K562 (cell line): Measurements from ENCODE around the gene VPS37B. TPM values are rescaled to one million over a fixed set of nuclear protein-coding genes. Genes with fewer than 3 reads are reported as not detected.
A peak's percentile ranks its signal among the peaks of the same experiment; 100 is the strongest.

Experiments used
- ATAC-seq: fragments of 200-7000 bp; cut with Tn5 transposase; 3 replicates; pipeline ENCODE4 v1.9.1; 2020; ENCODE audit warnings: moderate library complexity
- BruUV-seq: library from RNA; stranded (reverse); fragments of 400-500 nt; replicated peaks from 2 replicates; lab custom pipeline; 2021; lab: Mats Ljungman, UMichigan
- CTCF ChIA-PET: fragments of 300-600 bp; formaldehyde crosslinking; extraction: SDS; loops from one replicate; lab custom pipeline; 2021; ENCODE audit warnings: low intra/inter-chr PET ratio; lab: Yijun Ruan, JAX
- POLR2A ChIA-PET: fragments of 300-600, 350-650 bp; sonication (Branson Sonifier 250); formaldehyde crosslinking; extraction: SDS; loops from one replicate; lab custom pipeline; 2021; ENCODE audit warnings: antibody characterized with exemption, inconsistent platforms; lab: Yijun Ruan, JAX
- DNase-seq, 4 experiments: peaks; one replicate each; pipeline versions ENCODE4 v3.0.0 to v3.0.0-alpha.2; 2011 to 2018; ENCODE audit warnings: low spot score in 3 of 4, mixed read lengths in 3 of 4; ENCODE audit errors: extremely low read depth in 1 of 4
- FAIRE-seq: peaks from 2 replicates; lab custom pipeline; 2011; peaks lifted over from hg19 to GRCh38; lab: Jason Lieb, UNC
- H2AFZ ChIP-seq: 2 replicates; pipeline ENCODE4 v1.6.0; 2011; ENCODE audit warnings: low read depth, low read length, control low read depth, inconsistent platforms
- H3K27ac ChIP-seq: fragments of 200-600 bp; 3 replicates; pipeline ENCODE4 v1.8.0; 2011; ENCODE audit warnings: low read depth, mild to moderate bottlenecking, control low read depth, inconsistent platforms, low read length, moderate library complexity, mixed read lengths; ENCODE audit errors: extremely low read depth
- H3K27me3 ChIP-seq, 2 experiments: fragments of 300-600 bp in 1 of 2; 2 replicates in 1 of 2; 3 replicates in 1 of 2; pipeline versions ENCODE4 v1.6.0 to v1.8.0; 2011; ENCODE audit warnings: inconsistent platforms in 2 of 2, low read length in 2 of 2, mild to moderate bottlenecking in 1 of 2, mixed read lengths in 1 of 2, moderate library complexity in 1 of 2; ENCODE audit not compliant: control insufficient read depth in 2 of 2, insufficient read depth in 2 of 2
- H3K36me3 ChIP-seq: fragments of 300-600 bp; 3 replicates; pipeline ENCODE4 v1.8.0; 2011; ENCODE audit warnings: mild to moderate bottlenecking, low read length, inconsistent platforms; ENCODE audit not compliant: control insufficient read depth, insufficient read depth
- H3K4me1 ChIP-seq, 2 experiments: fragments of 200-600 bp in 1 of 2; replicated peaks in 1 of 2; 2 replicates in 1 of 2; 3 replicates in 1 of 2; pipeline versions ENCODE4 v1.5.1 to v1.8.0; 2011; ENCODE audit warnings: inconsistent platforms in 2 of 2, low read length in 2 of 2, mild to moderate bottlenecking in 1 of 2, mixed read lengths in 1 of 2, moderate library complexity in 1 of 2; ENCODE audit not compliant: control insufficient read depth in 2 of 2, insufficient read depth in 2 of 2
- H3K4me2 ChIP-seq: 2 replicates; pipeline ENCODE4 v1.6.1; 2011; ENCODE audit warnings: low read length, control low read depth, inconsistent platforms, mixed read lengths; ENCODE audit not compliant: insufficient read depth
- H3K4me3 ChIP-seq: fragments of 200-600 bp; sonication (generic), shearing (Covaris generic); 2 replicates; pipeline ENCODE4 v1.5.1; 2016; ENCODE audit warnings: control low read depth, inconsistent platforms
- H3K79me2 ChIP-seq: fragments of 200-600 bp; 3 replicates; pipeline ENCODE4 v1.8.0; 2011; ENCODE audit warnings: low read length, inconsistent platforms; ENCODE audit not compliant: control insufficient read depth, insufficient read depth
- H3K9ac ChIP-seq, 2 experiments: 2 replicates each; pipeline versions ENCODE4 v1.6.0 to v1.6.1; 2011; ENCODE audit warnings: low read depth in 2 of 2, low read length in 2 of 2, control low read depth in 1 of 2, inconsistent platforms in 1 of 2, mild to moderate bottlenecking in 1 of 2, mixed read lengths in 1 of 2; ENCODE audit not compliant: insufficient read depth in 1 of 2
- H3K9me1 ChIP-seq: one replicate; pipeline ENCODE4 v1.6.0; 2011; ENCODE audit warnings: inconsistent platforms, mild to moderate bottlenecking, low read length, moderate library complexity; ENCODE audit not compliant: control insufficient read depth, insufficient read depth
- H3K9me3 ChIP-seq: replicated peaks from 2 replicates; pipeline ENCODE4 v1.5.1; 2011; ENCODE audit warnings: low read depth, low read length, inconsistent platforms; ENCODE audit not compliant: control insufficient read depth, insufficient read depth
- H4K20me1 ChIP-seq: replicated peaks from 2 replicates; pipeline ENCODE4 v1.6.1; 2011; ENCODE audit warnings: low read length, inconsistent platforms, mixed read lengths; ENCODE audit not compliant: control insufficient read depth, insufficient read depth
- ARID3B ChIP-seq: fragments of 250-450 bp; sonication (Bioruptor Pico); IDR thresholded peaks from 2 replicates; pipeline ENCODE4 v1.4.0; 2020; ENCODE audit warnings: borderline replicate concordance
- BCL6 ChIP-seq: fragments of 250-450 bp; sonication (Bioruptor Pico); IDR thresholded peaks from 2 replicates; pipeline ENCODE4 v1.4.0; 2020
- CREB3 ChIP-seq: fragments of 450-650 bp; conservative IDR thresholded peaks from 2 replicates; pipeline ENCODE4 v1.6.1; 2016; ENCODE audit warnings: missing genetic modification characterization, low read depth, mild to moderate bottlenecking, missing compliant biosample characterization, moderate library complexity
- ESRRB ChIP-seq: fragments of 250-450 bp; sonication (Bioruptor Pico); IDR thresholded peaks from 2 replicates; pipeline ENCODE4 v1.5.0; 2020; ENCODE audit warnings: mild to moderate bottlenecking, moderate library complexity, borderline replicate concordance
- HMGN3 ChIP-seq: IDR thresholded peaks from 2 replicates; pipeline ENCODE4 v1.6.1; 2011; ENCODE audit warnings: borderline replicate concordance, low read depth, mild to moderate bottlenecking, mixed read lengths, low read length; ENCODE audit not compliant: insufficient read length; ENCODE audit errors: extremely low read depth
- HNRNPK ChIP-seq: fragments of 200-400 bp; formaldehyde crosslinking; IDR thresholded peaks from one replicate; pipeline ENCODE4 v1.6.1; 2018; ENCODE audit warnings: mild to moderate bottlenecking, low read depth, low read length; ENCODE audit not compliant: poor library complexity, severe bottlenecking
- MNT ChIP-seq, 2 experiments: fragments of 450-650 bp; conservative IDR thresholded peaks; 2 replicates each; pipeline ENCODE4 v1.6.1; 2017; ENCODE audit warnings: mild to moderate bottlenecking in 2 of 2, moderate library complexity in 2 of 2
- NR2C2 ChIP-seq, 2 experiments: fragments of 200-800 bp in 1 of 2; sonication (Bioruptor generic) in 1 of 2; sonication (generic) in 1 of 2; formaldehyde crosslinking in 1 of 2; IDR thresholded peaks; 2 replicates each; pipeline versions ENCODE4 v1.6.1 to v1.8.0; 2016 to 2022; ENCODE audit warnings: mild to moderate bottlenecking in 1 of 2, missing compliant biosample characterization in 1 of 2, missing genetic modification characterization in 1 of 2, missing genetic modification reagents in 1 of 2
- PKNOX1 ChIP-seq: fragments of 450-650 bp; IDR thresholded peaks from 2 replicates; pipeline ENCODE4 v1.6.1; 2016
- SMAD1 ChIP-seq: fragments of 150-350 bp; IDR thresholded peaks from 2 replicates; pipeline ENCODE4 v1.6.1; 2014; ENCODE audit warnings: low read length, low read depth; ENCODE audit not compliant: partially characterized antibody
- SNIP1 ChIP-seq: fragments of 450-650 bp; IDR thresholded peaks from 2 replicates; pipeline ENCODE4 v1.7.1; 2017; ENCODE audit warnings: low read depth, mild to moderate bottlenecking
- TOE1 ChIP-seq, 2 experiments: fragments of 450-650 bp in 1 of 2; sonication (generic) in 1 of 2; formaldehyde crosslinking in 1 of 2; IDR thresholded peaks; 2 replicates each; pipeline versions ENCODE4 v1.7.1 to v1.8.0; 2016 to 2022; ENCODE audit warnings: borderline replicate concordance in 2 of 2, mild to moderate bottlenecking in 2 of 2, antibody characterized with exemption in 1 of 2, inconsistent platforms in 1 of 2, low read depth in 1 of 2, missing genetic modification reagents in 1 of 2, moderate library complexity in 1 of 2
- ZNF695 ChIP-seq: fragments of 450-650 bp; formaldehyde crosslinking; IDR thresholded peaks from 2 replicates; pipeline ENCODE4 v1.4.0; 2020; ENCODE audit warnings: mild to moderate bottlenecking, moderate library complexity
- ZNF764 ChIP-seq: fragments of 250-450 bp; sonication (Bioruptor Pico); IDR thresholded peaks from 2 replicates; pipeline ENCODE4 v1.4.0; 2020; ENCODE audit warnings: low read depth, mild to moderate bottlenecking, moderate library complexity
- WGBS: fragments of 100-300 bp; shearing (Covaris generic); methylation state at CpG from one replicate; pipeline ENCODE4 v1.1.6; 2016; ENCODE audit warnings: low coverage, mixed read lengths; ENCODE audit not compliant: insufficient coverage; ENCODE audit errors: missing lambda C conversion rate; 5-methylcytosine and 5-hydroxymethylcytosine counted together
- in situ Hi-C: fragments of 300-500 bp; cut with MboI; formaldehyde crosslinking; loops from 4 replicates; pipeline ENCODE4 v1.15.0; 2018; ENCODE audit warnings: inconsistent platforms, mixed read lengths
- intact Hi-C: fragments of 100-400 bp; cut with micrococcal nuclease; formaldehyde crosslinking; loops from 2 replicates; pipeline ENCODE4 v1.14.2; 2022
- polyA plus RNA-seq, 8 experiments: library from polyadenylated mRNA; depleted of rRNA in 4 of 8; stranded (reverse) in 5 of 8; unstranded in 3 of 8; fragments of >200 nt; fragmentation: Nextera tagmentation in 2 of 8; fragmentation: Illumina TruSeq in 1 of 8; extraction: Ambion mirVana in 2 of 8; extraction: Trizol in 1 of 8; gene quantifications; 2 replicates each; pipeline versions ENCODE4 v1.2.1 to v1.2.3, GENCODE V29; 2011 to 2014; ENCODE audit warnings: inconsistent platforms in 1 of 8, missing spikeins in 1 of 8
- total RNA-seq, 7 experiments: library from RNA; depleted of rRNA in 6 of 7; stranded (reverse); fragments of >200 nt in 6 of 7; fragmentation: Illumina TruSeq in 2 of 7; extraction: Trizol in 2 of 7; gene quantifications; 2 replicates each; pipeline versions ENCODE4 v1.2.1 to v1.2.3, GENCODE V29; 2011 to 2021; ENCODE audit warnings: low replicate concordance in 1 of 7

Gene VPS37B
- total and polyA plus RNA-seq, 9 of the 15 experiments (the other 6 are each of a cell fraction or from before 2014, with no cell fraction given), result 0.28 to 37.4 (median 17.9) TPM

DNA sequence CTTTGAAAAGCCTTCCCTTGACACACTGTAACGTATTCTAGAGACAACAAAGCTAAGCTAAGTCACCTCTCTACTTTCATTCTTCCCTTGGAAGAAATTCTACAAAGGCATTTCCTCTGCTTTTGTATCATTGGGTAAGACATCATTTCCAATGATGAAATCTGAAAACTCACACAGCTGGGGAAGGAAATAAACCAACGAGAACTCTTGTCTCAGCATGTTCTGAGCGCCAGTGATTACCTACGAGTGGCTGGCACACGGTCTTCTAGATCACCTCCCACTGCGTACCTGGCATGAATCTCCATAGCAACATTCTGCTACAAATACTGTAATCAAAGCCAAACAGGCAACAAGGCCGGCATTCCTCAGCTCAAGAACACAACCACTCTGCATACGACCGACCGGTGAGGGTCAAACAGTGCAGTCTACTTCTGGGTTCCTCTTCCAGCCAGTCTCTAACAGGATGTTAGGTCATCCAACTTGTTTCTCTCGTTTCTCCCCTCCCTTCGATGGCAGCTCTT is 7.6 kb downstream of the VPS37B start:
- no TSS peak for BruUV-seq
- peak; percentile 68 for ATAC-seq
- Histone ChIP-seq H4K20me1 (peaks cover 47% of the 10 kb centered on the region), H3K36me3 (peaks cover 12% of the 10 kb centered on the region; the same call in 1 of the 3 replicates), H3K4me3 (peak overlapping the region; percentile 14; the same call in 1 of the 2 replicates), H3K9me1 (no peaks in the 10 kb centered on the region), H3K27ac (peak overlapping the region; percentile 79), H3K4me1 (peaks cover 41 to 76% of the 10 kb centered on the region in 2 experiments), H3K79me2 (peaks cover 96% of the 10 kb centered on the region), H3K9me3 (no peaks in the 10 kb centered on the region), H3K27me3 (no peaks in the 10 kb centered on the region), H3K4me2 (peak overlapping the region; percentile 69), H2AFZ (no peak overlapping the region), H3K9ac (peak overlapping the region; percentile 40 to 65; a peak in 3 of 4 replicates)
- WGBS, result 15% methylated on average over 12 of the region's 12 CpGs
- DNase-seq, result peak in 2 of 4 experiments; percentile 45 to 60
- ChIA-PET POLR2A (interaction anchor here (0.9 to 1.4 kb wide), 6 partner anchors 8 to 349 kb away, joined by 3 to 8 read pairs (median 4); partner anchors contain the start of genes MPHOSPH9 and MTRFR), CTCF (no interaction called here)
- peak; percentile 75 for FAIRE-seq
- intact Hi-C loops, result loop anchor here (10.0 kb wide), 1 partner anchor 347 kb away; the partner anchor contains the start of genes MPHOSPH9 and MTRFR
- in situ Hi-C loops, result no loop called here
- no peak for TF ChIP-seq PKNOX1
- no peak for TF ChIP-seq SMAD1
- TF ChIP-seq ZNF695 (CRISPR knock-in tag), result no peak
- no peak for TF ChIP-seq HMGN3
- no peak for TF ChIP-seq CREB3 (tag)
- TF ChIP-seq SNIP1, result 0 out of 2 replicates have a peak, but pooled peaks have one; percentile 3
- no peak for TF ChIP-seq BCL6
- no peak for TF ChIP-seq HNRNPK
- no peak for TF ChIP-seq ARID3B (CRISPR knock-in tag)
- TF ChIP-seq NR2C2 (CRISPR knock-in tag; IDR thresholded peaks at IDR 0.05), result no peak
- peak; percentile 32; the same call in 1 of the 2 replicates for TF ChIP-seq NR2C2 (tag; IDR thresholded peaks at IDR 0.05)
- TF ChIP-seq TOE1 (IDR thresholded peaks at IDR 0.05; ENCODE audit: borderline replicate concordance), result no peak
- no peak for TF ChIP-seq TOE1 (CRISPR knock-in tag; IDR thresholded peaks at IDR 0.05; ENCODE audit: borderline replicate concordance, low read depth)
- 0 out of 2 replicates have a peak, but pooled peaks have one; percentile 39 for TF ChIP-seq ZNF764 (CRISPR knock-in tag)
- TF ChIP-seq MNT (conservative IDR thresholded peaks at IDR 0.05), result no peak
- TF ChIP-seq ESRRB (CRISPR knock-in tag), result no peak
